ENCODE results near the gene PODXL2.

- TF ChIP-seq TAF1 (IDR thresholded peaks at IDR 0.05; ENCODE audit: low read depth, low read length), result no peak
- TF ChIP-seq POLR2AphosphoS5 (IDR thresholded peaks at IDR 0.05; ENCODE audit: low read depth, low read length), result no peak
Observed at GRCh38 chr3:127706312-127706711, 77.3 kb downstream of the PODXL2 start.
